HT-29 (cell line): ENCODE data around the gene RDH13. TPM values are rescaled to one million over a fixed set of nuclear protein-coding genes. Genes with fewer than 3 reads are reported as not detected.
"Not testable (repeated sequence)": the region's sequence is repeated elsewhere in the genome, so short reads cannot be mapped to it uniquely, and the experiment has no call there.

Source experiments
- DNase-seq: peaks from one replicate; pipeline ENCODE4 v3.0.0-alpha.2; 2015; ENCODE audit warnings: low spot score
- total RNA-seq: library from RNA; depleted of rRNA; stranded (reverse); fragments of >200 nt; shearing (Covaris generic); gene quantifications from 2 replicates; pipeline ENCODE4 v1.2.3, GENCODE V29; 2014

The RDH13 gene
- total RNA-seq, 1 experiment from 2014 or later = 119 TPM

DNA sequence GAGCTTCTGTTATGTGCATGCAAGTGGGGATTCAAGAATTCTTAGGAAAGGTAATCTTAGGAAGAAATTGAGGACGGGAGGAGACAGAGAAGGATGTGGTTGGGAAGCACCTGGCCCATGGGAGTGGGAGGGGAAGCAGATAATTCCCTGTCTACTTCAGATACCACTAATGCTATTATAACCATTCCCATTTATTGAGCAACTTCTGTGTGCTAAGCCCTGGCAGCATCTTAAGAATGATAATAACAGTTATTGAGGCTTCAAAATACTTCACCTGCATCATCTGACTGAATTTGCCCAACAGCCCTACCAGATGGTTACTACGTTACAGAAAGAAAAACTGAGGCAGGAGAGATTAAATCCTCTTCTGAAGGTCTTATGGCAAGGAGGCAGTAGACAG, 14.2 kb upstream of the RDH13 start:
- no peak for DNase-seq

DNA sequence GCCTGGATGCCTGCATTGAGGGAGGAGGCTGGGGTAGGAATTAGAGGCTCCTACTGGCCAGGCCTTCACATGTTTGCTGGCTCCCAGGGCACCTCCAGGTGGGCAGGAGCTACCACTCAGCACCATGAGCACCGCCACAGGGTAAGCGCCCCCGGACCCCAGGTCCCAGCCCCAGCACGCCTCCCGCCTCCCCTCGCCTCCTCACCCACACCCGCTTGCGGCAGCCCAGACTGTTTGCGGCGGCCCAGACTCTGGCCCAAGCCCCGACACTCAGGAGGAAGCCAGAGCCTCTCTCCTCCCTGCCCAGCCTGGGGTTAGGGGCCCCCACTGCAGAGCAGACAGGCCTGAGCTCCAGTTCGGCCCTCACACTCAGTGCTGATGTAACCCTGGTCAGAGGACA, 13.4 kb upstream of the RDH13 start:
- DNase-seq = peak; percentile 61

DNA sequence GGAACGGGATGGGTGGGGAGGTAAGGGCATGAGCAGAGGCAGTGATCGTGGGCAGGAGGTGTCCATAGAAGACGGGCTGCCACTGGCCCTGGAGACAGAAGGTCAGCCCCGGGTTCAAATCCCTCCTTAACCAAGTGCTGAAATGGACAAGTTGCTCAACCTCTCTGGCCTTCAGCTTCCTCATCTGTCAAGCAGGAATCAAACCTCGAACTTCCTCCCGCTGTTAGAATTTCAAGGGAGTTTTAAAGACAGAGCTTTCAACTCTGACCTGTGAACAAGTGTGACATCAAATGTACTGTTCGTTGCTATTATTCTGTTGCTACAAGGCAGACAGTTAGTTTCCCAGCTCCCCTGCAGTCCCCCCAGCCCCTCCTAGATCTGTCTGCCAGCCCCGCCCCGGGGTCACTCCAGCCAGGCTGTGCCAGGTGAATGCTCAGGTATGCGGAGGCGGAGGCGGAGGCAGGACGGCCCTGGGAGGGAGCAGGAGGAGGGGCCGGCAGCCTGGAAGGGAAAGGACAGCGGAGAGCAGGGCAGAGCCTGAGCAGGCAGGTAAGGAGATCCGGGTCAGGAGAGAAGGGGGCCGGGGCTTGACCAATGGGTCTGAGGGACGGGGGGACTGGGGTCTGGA, 12.5 kb upstream of the RDH13 start, which contains the start of gene EPS8L1:
TSS of gene EPS8L1 (plus strand) at position 499 of the 628 bp plus-strand sequence. CDS start 576 bp downstream, outside the sequence.
- DNase-seq = peak; percentile 98

DNA sequence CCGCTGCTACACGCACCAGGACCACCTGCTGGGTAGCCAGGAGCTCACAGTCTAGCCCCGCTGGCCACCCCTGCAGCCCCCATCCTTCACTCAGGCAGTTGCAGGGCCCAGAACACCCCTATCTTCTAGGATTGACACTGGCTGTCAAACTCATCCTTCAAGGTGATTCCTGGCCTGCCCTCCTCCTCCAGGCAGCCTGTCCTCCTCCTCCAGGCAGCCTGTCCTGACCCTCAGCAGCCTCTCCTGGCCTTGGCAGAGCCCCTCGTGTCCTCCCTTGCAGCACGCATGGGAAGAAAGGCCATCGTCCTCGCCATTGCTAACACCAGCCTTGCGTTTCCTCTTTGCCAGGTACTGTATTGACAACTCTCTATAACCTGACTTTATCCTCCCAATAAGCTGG, 9.0 kb upstream of the RDH13 start:
- DNase-seq = no peak

DNA sequence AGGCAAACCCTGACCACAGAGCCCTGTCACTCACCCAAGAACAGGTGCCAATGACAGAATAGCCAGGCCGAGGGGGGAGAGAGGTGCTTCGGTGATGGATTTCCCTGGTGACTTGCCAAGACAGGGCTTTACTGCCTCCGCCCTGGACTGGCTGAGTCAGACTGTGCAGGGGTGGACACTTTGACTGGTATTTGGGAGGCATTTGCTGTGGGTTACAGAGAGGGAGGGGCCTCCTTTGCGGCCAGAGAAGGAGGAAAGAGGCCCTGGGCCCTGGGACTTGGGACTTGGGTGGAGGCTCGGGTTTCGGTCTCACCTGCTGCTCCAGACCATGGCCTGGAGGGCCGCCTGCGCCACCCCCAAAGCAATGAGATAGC, 8.2 kb upstream of the RDH13 start:
- peak; percentile 100 for DNase-seq

DNA sequence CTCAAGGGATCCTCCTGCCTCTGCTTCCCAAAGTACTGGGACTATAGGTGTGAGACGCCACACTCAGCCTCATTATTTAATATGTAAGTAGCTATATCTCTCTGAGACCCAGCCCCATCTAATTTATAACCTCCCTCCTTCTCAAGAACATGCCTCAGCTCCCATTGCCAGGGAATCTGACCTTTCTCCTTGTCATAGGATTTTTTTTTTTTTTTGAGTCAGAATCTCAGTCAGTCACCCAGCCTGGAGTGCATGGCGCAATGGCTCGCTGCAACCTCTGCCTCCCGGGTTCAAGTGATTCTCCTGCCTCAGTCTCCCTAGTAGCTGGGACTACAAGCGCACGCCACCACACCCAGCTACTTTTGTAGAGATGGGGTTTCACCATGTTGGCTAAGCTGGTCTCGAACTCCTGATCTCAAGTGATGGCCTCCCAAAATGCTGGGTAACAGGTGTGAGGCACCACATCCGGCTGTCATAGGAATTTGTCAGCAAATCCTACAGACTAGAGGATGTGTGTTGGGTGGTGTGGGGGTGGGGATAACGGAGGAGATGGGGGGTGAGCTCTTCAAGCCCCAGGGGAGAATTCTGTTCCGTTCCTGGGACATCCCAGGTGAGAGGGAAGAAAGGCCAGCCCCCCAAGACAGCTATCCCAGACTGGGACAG, 7.6 kb upstream of the RDH13 start:
- DNase-seq = no peak

DNA sequence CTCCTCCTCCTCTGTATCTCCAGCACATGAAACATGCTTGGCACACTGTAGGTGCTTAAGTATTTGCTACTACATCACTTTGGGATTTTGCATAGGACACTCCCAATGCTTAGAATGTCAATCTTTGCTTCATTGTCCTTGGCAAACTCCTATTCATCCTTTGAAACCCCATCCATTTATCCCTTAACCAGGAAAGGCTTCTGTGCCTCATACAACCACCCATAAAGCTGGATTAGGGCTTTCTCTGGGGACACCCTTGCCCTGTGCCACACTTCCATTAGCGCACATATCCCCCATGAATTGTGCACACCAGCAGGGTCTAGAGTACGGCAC, 6.9 kb upstream of the RDH13 start:
- no peak for DNase-seq

DNA sequence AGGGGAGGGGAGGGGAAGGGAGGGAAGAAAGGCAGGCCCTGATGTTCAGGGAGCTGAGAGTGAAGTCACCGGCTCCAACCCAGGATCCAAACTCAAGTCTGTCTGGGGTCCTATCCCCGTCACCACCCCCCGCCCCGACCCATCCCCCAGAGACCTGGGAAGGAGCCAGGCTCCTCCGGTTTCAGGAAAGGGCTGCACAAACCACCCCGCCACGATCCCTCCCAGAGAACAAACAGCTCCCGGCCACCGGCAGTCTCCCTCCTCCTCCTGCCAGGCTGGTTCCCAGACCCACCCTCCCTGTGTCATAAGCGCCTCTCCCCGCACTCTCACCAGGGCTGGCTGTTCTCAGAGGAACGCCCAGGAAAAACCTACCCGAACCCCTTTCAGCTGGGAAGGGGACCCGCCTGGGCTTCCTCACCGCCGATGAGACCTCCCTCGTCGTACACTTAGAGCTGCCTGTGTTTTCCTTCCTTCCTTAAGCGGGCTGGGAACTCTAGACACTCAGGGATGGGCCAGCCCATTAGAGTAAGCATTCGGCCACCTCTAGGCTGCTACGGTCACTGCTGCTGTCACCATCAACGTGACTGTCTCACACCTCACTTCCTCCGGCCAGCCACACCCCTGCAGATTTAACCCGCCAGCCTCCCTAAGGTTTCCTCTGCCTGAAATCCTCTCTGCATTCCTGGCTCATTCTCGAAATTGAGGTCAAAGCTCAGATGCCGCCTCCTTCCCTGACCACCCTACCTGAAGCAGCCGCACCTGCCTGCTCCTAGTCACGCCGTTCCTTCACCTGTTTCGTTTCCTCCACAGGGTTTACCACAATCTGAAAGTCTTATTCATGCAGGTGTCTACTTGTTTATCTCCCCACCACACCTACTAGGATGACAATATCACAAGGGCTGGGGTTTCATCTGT, 6.3 kb upstream of the RDH13 start:
- peak; percentile 96 for DNase-seq

DNA sequence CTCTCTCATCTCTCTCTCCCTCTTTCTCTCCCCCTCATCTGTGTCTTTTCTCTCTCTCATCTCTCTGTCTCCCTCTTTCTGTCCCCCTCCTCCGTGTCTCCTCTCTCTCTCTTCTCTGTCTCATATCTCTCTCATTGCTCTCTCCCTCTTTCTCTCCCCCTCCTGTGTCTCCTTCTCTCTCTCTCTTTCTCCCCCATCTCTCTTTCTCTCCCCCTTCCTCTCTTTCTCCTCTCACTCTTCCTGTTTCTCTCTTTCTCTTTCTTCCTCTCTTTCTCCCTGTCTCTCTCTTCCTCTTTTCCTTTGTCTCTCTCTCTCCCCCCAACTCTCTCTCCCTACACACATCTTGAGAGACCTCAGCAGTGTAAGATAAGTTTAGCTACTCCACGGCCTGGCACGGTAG, 4.9 kb upstream of the RDH13 start:
- DNase-seq = no peak

DNA sequence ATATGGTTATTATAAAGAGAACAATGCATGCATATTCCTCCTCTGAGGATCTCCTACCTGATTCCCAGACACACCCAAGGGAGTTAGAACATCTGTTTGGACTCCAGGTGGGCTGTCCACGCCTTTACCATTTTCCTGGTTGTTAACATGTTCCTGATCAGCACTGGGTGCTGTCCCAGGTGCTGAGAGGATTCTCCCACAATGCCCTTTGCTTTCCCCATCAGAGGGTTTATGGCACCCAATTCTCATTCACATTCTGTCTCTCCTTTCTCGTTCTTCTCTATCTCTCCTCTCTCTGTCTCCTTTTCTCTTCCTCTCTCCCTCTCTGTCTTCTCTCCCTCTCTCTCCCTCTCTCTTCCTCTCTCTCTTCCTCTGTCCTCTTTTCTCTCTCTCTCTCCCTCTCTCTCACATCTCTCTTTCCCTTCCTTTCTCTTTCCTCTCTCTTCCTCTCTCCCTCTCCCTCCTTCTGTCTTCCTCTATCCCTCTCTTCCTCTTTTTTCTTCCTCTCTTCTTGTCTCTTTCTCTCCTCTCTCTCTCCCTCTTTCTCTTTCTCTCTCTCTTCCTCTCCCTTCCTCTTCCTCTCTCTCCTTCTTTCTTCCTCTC, 3.3 kb upstream of the RDH13 start:
- DNase-seq = peak; percentile 56

DNA sequence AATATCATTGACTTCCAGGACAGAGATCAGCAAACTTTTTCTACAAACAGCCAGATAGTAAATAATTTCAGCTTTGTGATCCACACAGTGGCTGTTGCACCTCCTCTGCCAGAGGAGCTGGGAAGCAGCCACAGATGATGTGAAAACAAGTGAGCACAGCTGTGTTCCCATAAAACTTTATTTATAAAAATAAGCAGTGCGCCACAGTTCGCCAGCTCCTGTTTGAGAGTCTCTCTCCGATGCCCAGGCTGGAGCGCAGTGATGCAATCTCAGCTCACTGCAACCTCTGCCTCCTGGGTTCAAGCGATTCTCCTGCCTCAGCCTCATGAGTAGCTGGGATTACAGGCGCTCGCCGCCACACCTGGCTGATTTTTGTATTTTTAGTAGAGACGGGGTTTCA, 2.6 kb upstream of the RDH13 start:
- not testable (repeated sequence) for DNase-seq

DNA sequence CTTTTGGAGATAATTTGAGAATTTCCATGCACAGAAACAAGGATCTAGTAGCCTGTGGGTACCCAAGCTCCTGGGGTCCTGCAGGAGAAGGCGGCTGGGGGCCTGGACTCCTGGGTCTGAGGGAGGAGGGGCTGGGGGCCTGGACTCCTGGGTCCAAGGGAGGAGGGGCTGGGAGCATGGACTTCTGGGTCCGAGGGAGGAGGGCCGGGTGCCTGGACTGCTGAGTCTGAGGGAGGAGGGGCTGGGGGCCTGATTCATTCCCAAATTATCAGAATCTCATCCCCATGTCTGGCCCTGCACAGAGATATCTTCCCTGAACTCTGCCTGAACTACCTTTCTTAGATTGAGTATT, 520 bp upstream of the RDH13 start:
- DNase-seq = no peak

DNA sequence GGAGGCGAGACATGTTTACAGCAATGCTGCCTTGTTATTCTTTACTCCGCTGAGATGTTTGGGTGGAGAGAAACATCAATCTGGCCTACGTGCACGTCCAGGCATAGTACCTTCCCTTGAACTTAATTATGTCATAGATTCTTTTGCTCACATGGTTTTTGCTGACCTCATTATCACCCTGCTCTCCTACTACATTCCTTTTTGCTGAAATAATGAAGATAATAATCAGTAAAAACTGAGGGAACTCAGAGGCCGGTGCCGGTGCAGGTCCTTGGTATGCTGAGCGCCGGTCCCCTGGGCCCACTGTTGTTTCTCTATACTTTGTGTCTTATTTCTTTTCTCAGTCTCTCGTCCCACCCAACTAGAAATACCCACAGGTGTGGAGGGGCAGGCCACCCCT, 2.7 kb downstream of the RDH13 start:
- not testable (repeated sequence) for DNase-seq

DNA sequence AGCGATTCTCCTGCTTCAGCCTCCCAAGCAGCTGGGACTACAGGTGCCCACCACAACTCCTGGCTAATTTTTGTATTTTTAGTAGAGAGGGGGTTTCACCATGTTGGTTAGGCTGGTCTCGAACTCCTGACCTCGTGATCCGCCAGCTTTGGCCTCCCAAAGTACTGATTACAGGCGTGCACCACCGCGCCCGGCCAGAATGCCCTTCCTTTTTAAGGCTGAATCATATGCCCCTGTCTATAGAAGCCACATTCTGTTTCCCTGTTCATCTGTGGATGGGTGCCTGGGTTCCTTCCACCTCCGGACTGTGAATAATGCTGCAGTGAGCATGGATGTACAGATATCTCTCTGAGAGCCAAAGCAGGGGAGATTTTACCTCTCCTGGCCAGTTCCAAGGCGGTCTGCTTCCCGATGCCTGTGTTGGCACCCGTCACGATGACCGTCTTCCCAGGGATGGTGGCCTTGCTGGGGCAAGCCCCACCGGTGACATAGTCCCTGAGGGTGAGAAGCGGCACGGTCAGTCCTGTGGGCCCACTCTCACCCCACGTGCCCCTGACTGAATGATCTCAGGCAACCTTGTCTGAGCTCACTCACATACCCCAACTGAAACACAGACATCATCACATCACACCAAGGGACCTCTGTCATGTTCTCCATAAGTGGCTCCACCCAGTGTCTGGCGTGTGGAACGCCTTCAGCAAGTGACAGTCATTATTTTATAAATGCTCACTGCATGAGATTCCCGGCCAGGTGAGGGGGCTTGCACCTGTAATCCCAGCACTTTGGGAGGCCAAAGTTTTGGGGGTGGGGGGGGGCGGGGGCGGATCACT, 4.0 kb downstream of the RDH13 start:
- DNase-seq = no peak

DNA sequence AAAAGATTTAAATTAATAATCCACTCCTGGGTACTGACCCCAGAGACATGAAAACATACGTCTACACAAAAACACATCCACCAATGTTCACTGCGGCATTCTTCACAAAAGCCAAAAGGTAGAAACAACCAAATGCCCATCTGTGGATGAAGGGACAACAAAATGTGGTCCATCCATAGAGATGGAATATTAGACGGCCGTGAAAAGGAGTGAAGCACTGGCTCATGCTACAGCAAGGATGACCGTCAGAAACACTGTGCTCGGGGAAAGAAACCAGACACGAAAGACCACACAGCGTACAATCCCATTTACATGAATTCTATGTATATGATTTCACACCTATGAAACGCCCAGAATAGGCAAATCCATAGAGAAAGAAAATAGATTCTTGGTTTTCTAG, 6.1 kb downstream of the RDH13 start:
- DNase-seq = no peak

DNA sequence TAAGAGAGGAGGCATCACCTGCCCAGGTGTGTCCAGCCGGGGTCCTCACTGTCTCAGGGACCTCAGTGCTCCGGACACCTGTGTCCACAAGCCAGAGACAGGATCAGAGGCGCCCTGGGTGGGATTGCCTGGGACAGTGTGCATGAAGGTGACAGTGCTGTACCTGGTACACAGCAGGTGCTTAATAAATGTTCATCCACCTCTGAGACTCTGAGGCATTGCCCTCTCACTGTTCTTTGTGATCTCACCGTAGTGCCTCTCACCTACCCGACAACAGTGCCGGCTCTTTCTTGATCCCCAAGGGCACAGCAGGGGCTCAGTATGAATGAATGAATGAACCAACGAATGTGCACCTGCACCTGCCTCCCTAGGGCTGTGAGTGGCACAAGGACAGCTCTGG, 9.2 kb downstream of the RDH13 start:
- no peak for DNase-seq

DNA sequence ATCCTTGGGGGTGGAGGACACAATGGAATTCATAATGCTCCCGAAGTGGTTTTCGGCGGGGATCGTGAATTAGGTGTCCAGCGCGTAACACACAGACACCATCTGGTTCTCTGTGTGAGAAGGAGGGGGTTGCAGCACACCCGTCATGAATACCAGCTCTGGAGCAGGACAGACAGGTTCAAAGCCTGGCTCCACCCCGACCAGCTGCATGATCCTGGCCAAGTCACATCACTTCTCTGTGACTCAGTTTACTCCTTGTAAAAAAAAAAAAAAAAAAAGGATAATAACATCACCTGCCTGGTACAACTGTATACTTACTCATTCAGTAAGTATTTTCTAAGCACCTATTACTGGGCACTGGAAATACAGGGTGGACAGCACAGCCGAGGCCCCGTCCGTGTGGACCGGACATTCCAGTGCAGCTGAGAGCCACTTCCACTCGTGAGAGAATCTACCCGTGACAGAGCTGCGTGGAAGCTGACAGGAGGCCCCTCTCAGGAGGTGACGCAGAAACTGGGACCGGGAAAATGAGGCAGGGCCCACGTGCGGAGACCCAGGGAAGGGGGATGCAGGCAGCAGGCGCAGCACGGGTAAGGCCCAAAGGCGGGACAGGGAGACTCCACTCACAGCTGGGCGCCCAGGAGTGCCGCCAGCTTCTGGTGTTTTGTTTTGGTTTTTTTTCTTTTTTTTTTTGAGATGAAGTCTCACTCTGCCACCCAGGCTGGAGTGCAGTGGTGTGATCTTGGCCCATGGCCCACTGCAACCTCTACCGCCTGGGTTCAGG, 12.0 kb downstream of the RDH13 start:
- no peak for DNase-seq

DNA sequence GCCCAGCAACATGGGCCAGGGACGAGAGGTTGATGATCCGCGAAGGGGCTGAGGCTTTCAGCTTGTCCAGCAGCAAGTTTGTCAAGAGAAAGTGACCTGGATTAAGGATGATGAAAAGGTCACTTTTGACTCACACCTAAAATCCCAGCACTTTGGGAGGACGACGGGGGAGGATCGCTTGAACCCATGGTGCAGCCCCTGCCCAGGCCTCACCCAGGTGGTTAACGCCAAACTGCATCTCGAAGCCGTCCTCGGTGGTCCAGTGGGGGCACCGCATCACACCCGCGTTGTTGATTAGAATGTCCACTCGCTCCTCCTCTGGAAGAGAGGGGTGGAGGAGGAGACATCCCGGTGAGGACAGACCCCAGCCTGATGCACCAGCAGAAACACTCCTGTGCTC, 14.5 kb downstream of the RDH13 start:
- DNase-seq = no peak

DNA sequence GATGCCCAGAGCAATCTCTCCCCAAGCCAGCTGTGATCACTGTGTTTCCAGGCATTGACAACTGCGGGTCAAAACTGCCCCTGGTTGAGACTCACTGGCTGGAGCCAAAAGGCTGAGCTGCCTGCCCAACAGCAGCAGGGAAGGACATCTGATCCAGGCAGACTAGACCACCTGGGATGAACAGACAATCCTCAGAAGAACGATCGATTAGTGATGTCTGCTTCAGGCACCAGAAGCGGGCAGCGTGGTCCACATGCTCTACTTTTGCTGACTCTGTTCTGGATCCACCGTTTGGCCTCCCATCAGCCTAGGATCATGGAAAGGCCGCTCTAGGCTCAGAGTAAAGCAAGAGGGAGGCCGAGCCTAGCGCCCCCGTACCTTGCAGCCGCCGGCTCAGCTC, 15.0 kb downstream of the RDH13 start:
- DNase-seq = no peak

DNA sequence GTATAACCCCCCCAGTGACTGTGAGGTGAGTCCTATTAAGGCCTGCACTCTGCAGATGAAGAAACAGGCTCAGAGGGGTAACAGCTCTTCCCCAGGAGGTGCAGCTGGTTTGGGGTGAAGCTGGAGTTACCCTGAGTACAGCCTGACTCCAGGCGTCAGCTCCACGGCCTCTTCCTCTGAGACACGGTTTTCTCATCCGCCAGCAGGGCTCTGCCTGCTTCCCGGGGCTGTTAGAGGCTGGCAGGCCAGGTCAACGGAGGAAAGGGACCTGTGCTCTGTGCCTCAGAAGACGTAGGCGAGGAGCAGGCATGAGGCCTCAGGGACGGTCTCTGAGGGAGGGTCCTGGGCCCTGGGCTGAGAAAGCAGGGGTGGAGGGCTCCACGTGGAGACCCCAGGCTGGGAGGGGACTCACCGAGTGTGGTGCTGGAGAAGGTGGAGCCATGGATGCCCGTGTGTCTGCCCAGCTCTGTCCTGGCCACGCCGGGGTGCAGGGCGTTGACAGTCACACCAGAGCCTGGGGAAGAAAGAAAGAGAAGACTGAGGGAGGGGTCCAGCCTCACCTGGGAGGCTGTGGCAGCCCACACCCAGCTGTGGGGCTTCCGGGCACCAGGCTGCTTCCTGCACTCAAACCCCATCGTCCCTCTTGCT, 15.8 kb downstream of the RDH13 start:
- no peak for DNase-seq
